Transverse colon (tissue), 3 donors: Measurements from ENCODE around the gene LSAMP.

ENCODE experiments used
- POLR2A ChIP-seq: fragments of 450-650 bp; IDR thresholded peaks from one replicate; pipeline ENCODE4 v1.6.1; 2016; ENCODE audit warnings: antibody characterized with exemption, mild to moderate bottlenecking, moderate library complexity
- TF ChIP-seq, protein P1 (sequence below), 5 experiments: fragments of 200-600 bp in 3 of 5; fragments of 450-650 bp in 2 of 5; sonication (generic) in 3 of 5; IDR thresholded peaks; 1 replicate in 2 of 5; 2 replicates in 3 of 5; pipeline ENCODE4 v1.5.1; 2016 to 2017; ENCODE audit warnings: antibody characterized with exemption in 5 of 5, inconsistent platforms in 3 of 5, mild to moderate bottlenecking in 2 of 5, moderate library complexity in 1 of 5

- TF ChIP-seq, protein P1, sequence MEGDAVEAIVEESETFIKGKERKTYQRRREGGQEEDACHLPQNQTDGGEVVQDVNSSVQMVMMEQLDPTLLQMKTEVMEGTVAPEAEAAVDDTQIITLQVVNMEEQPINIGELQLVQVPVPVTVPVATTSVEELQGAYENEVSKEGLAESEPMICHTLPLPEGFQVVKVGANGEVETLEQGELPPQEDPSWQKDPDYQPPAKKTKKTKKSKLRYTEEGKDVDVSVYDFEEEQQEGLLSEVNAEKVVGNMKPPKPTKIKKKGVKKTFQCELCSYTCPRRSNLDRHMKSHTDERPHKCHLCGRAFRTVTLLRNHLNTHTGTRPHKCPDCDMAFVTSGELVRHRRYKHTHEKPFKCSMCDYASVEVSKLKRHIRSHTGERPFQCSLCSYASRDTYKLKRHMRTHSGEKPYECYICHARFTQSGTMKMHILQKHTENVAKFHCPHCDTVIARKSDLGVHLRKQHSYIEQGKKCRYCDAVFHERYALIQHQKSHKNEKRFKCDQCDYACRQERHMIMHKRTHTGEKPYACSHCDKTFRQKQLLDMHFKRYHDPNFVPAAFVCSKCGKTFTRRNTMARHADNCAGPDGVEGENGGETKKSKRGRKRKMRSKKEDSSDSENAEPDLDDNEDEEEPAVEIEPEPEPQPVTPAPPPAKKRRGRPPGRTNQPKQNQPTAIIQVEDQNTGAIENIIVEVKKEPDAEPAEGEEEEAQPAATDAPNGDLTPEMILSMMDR (IDR thresholded peaks at IDR 0.05), result no peak
- TF ChIP-seq POLR2A, result no peak
Measured at GRCh38 chr3:116342499-116342898, 102.8 kb downstream of the LSAMP start.
